ENCODE data around the gene DSCAM.
"Not testable (repeated sequence)": the region's sequence is repeated elsewhere in the genome, so short reads cannot be mapped to it uniquely, and the experiment has no call there.

DSCAM gene

DNA sequence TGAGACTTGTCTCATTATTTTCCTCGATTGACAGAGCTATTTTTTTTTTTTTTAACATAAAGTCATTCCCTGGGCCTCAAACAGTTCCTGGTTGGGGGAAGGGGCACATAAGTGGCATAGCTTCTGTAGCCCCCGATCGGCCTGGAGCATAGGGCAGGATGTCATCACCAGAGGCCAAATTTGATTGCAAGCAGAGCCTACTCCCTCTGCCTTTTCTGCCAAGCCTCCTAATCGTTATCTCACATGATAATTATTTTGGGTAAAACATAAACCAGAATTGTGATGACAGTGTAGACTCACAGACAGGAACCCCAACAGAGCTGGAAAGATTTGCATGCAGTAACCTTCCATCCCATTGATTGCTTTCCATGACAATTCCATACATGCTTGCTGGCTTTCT lies 574.9 kb downstream of the DSCAM start:
- DNase-seq: no peak

DNA sequence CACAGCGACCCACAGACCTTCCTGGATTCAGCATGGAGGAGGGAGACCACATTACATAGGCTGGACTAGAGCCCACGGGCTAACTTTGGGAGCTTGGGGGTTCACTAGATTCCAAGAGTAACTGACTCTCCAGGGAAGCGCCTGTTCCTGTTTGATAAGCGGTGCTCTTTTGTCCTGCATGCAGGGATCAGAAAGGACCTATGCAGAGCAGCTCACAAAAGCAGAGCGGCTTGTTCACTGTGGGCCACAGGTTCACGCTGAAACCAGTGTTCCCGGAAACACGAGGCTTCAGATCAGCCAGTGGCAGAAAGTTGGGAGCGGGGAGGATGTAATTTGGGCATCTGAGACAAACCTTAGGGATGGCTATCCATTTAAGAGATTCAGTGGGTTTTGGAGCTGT lies 575.8 kb downstream of the DSCAM start:
- no peak for DNase-seq

DNA sequence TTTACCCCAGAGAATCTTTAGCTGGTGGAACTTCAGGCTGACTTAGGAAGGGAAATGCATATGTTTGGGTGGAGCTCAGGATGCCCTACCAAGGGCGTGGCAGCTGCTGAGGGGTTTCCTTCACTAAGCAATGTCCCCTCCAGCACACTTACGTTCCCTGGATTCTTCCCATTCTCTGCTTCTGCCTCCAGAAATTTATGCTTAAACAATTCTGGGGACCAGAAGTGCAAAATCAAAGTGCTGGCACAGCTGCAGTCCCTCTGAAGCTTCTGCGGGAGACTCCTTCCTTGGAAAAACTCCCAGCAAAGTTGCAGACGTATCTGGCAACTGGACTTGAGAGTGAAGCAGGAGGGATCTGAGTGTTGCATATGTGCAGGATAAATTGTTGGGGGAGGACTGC lies 576.9 kb downstream of the DSCAM start:
- no peak for DNase-seq

DNA sequence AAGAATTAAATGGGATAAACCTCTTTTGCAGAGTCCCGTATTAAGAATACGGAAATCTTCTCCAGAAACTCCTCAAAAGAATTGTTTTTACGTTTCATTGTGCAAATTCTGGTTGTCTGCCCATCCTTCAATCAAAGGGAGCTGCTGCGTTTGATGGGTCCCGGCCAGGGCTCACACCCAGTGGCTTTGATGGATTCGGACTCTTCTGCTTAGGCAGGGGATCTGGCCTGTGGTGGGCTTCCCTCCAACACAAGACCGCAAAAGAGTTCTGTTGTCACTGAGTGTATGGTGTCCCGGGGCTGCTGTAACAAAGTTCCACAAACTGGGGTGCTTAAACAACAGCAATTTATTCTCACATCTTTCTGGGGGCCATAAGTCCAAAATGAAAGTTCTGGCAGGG lies 577.7 kb downstream of the DSCAM start:
- DNase-seq: no peak

DNA sequence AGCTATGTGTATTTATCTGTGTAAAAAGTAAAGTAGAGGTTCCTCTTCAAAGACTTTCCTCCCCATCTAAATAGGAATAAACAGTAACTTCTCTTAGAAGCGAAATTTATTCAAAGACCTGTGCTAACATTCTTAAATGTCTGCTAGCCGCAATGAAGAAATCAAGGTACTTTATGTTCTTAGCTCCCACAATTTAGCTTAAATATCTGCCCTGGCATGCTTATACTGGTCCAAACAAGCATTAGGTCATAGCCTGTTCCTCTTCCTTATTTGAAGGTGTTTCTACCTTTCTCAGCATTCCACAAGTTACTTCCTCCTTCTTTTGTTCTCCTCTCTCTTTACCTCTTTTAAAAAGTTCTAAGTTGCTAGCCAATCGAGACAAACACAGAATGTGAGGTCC lies 588.5 kb downstream of the DSCAM start:
- DNase-seq: not testable (repeated sequence)

DNA sequence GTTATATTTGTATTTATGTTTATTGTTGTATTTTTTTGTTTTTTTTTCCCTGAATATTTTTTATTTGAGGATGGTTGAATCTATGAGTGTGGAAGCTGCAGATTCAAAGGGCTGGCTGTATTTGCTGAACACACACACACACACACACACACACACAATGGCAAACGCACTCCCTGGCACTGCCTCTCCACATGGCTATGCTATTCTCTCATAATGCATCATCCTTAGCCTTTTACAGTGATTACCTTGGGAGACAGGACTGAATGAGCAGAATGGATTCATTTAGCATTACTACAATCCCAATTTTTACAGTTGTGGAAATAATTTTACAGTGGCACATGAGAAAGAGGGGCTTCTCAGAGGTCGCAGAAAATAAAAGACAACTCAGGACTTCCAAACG lies 589.6 kb downstream of the DSCAM start:
- DNase-seq: no peak

DNA sequence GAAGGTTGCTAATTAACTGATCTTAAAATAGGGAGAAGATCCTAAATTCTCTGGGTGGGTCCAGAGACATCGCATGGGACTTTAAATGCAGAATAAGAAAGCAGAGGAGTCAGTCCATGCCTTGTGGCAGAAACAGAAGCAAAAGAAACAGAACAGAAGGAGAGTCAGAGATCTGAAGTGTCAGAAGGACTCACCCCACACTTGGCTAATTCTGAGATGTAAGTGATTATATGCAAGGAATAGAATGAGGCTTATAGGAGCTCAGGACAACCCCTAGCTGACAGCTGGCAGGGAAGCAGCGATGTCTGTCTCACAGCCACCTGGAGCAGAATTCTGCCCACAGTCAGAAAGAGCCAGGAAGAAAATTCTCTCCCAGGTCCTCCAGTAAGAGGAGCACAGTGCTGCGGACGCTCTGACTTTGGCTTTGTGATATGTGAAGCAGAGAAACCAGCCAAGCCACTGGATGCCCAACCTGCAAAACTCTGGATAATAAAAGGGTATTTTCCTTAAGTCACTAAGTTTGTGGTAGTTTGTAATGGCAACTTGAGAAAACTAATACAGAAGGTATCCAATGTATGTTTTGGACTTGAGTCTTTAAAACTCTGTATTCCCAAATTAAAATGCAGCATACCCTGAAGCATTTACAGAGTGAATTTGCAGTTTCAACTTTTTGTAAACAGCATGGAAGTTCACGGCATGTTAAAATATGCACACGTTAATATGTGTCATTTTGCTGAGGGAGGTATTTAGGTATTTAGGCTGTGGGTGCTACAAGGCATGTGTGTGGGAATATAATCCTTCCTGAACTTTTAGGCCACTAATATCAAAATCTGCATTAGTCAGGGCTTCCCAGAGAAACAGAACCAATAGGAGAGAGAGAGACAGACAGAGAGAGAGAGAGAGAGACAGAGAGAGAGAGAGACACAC lies 591.2 kb downstream of the DSCAM start:
- DNase-seq: no peak

DNA sequence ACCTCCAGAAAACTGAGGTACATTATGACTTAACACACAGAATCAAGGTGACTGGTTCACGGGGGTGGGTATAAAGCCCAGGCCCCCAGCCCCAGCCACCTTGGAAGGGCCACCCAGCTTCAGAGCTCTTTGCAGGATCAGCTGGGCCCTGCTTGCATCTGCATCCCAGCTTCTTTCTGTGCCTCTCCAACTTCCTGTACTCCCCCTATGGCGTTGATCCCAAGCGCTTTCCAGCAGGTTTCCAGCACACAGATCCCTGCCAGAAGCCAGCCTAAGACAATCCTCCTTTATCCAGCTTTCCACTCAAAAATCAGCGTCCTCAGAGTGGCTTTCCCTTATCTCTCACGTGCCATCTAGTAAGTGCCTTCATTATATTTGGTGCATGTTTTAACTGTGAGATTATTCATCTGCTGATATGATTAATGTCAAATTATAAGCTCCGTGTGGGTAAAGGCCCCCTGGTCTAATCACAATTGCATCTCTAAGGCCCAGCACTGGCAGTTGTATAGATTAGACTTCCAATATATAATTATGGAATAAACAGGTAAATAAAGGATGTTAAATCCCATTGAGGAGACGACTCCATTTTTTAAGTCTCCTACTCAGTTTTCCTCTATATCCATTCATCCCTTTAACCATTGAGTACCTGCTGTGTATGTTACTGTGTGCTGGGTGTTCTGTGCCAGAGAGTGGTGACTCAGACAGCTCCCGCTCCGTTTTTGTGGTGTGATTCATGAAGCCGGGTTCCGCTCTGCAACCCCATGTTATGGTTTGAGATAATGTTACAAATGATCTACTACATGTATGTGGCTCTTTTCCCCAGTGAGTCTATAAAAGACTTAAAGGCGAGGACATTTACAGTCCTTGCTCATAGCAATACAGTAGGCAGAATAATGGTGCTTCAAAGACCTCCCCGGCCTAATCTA lies 592.2 kb downstream of the DSCAM start:
- DNase-seq: peak; percentile 28

DNA sequence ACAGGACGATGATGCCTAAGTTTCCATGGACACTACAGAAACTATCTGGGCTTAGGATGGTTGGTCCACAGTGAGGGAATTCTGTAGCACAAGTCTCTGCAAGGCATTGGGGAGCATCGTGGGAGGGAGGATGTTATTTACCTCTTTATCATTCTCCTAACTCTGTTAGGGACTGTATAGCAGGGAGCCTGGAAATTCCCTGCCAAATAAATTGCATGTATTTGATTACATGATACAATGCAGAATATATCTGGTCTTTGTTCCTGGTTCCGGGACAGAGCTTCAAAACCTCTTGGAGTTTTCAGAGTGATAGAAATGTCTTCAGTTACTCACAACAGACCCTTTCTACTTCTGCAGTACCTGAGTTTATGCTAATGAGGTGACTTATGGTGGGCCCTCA lies 593.8 kb downstream of the DSCAM start:
- no peak for DNase-seq

DNA sequence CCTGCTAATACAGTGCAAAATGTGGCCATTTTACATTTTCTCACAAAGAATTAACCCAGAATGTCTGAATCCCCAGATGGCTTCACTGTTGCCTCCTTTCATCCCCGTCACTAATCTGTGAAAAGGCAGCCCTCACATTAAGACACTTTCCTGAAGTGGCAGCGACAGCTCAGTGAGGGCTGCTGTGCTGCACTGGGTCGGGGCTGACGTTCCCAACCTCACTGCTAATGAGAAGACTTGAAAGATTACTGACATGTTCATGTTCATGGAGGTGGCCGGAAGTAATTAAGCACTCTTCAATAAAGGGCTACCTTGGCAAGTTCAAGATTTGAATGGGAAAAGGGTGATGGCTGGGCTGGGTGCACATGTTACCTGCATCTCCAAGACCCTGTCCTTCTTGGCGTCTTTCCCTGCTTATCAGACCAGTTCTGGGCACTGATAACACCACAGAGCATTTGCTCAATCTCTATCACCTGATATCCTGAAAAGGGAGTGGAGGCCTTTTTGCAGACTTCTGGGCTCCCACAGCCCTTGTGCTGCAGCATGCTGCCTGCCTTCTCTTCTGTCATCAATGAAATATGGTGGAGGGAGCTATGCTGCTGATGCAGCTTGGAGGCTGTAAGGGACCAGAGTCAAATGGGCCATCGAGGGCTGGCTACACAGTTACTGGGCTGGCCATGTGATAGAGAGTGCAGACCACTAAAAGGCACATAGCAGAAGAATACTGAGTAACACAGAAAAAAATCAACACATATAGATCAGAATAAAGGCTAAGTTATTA lies 596.3 kb downstream of the DSCAM start:
- no peak for DNase-seq

DNA sequence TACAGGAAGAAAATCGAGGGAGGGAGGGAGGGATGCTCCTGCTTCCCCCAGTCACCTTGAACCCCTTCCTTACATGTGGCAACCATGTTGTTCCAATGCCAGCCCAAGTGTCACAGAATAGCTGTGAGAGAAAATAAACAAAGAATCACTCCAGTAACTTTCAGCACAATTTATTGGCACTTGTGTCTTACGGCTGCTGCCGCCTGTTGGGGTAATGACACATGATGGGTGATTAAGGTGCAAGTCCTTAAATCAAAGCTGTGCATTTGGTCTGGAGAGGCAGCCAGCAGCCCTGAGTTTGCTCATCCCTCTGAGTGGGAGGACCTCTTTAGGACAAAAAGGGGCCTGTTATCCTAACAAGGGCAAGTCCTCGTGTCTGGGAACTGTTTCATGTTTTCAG lies 602.0 kb downstream of the DSCAM start:
- DNase-seq: no peak

DNA sequence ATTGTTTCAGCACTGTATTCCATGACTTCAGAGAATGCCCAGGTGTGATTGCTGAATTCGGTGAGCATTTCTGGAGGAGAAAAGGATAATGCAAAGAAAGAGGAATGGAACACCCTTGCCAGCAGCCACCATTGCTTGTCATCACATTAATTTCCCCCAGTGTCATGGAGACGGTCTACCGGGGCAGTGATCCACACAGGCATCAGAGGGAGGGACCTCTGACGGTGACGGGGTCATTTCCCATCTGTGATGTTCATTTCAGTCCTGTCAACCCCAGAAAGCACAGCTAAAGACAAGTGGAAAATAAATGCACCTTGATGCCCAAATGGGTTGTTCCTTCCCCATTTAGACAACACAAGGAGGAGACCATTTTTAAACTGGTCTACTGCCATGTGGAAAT lies 603.3 kb downstream of the DSCAM start:
- DNase-seq: no peak

DNA sequence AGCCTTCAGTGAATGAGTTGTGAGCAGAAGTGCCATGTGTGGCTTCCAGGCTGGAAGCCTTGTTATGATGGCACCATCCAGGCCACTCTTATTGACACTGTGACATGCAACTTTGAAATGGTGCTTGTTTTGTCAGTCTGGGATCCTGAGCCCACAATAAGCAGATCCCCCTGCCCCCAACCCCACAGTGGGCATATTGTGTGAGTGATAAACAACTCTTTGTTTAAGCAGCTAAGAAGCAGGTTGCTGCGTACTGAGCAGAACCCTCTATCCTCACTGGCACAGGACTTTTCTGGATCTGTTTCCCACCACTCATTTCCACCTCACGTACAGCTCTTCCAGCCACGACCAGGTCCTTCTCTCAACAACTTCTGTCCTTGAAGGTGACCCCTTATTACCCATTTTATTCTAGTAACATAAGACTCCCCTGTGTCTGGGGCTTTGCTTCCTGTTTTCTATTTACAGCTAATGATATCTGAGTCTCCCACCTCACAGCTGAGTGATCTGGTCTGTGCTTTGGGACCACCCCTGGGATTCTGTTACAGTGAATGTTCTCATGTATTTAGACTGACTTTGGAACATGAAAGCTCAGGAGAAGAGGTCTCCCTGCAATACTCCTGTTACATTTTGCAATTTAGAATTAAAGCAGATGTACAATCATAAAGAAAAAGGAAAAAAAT lies 604.2 kb downstream of the DSCAM start:
- DNase-seq: no peak

DNA sequence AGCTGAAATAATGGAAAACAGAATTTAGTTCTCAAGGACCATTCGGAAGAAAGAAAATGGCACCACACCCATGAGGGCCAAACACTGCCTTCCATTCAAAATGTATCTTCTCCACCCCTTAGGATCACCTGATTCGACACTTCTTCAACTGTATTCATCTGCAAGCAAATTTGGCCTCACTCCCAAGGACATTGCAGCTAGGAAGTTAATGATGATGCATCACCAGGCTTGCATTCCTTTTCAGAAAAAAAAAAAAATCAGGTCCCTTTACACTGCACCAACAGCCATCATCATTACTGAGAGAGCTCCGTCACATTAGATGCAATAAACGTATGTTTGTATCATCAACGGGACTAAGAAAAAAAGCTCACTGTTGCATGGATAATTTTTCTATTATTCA lies 611.4 kb downstream of the DSCAM start:
- no peak for DNase-seq

DNA sequence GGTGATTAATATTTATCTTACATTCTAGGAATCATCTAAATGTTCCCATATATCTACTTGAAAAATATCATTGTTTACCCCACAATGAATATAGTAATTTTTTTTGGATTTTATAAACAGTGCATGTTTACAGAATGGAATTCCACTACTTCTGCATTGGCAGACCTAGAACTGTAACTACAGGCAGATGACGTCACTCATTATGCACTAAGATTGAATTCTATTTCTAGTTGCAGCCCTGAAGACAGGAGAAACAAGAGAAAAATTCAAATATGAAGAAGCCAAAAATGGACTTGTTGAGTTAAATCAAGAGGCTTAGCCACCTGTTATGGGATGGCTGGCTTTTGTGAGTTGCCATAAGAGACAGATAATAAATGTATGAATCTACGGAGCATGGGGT lies 615.0 kb downstream of the DSCAM start:
- DNase-seq: no peak

DNA sequence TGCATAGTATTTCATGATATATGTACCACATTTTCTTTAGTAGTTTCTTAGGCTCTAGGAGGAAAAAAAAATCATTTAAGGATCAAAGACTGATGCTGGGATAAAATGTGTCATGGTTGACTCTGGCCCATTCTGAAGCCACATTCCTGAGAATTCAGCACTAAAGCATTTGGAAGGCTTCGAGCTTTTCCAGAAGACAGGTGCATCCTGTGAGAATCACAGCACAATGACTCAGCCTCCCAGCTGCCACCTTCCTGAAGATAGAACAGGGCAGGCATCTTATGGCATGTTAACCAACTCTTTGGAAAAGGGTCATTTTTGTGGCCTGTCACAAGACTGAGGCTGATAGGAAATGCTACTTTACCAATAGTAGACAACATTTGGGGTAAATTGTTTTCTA lies 619.9 kb downstream of the DSCAM start:
- no peak for DNase-seq

DNA sequence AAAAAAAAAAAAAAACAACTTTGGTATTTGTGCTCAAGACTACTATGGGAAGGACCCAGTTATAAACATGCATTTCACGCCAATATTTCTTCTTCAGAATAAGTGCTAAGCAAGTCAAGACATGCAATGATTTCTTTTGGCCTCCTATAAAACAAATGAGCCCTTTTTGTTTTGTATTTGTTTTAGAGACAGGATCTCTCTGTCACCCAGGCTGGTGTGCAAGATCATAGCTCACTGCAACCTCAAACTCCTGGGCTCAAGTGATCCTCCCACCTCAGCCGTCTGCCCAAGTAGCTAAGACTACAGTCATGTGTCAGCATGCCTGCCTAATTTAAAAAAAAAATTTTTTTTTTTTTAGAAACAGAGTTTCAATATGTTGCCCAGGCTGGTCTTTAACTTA lies 631.0 kb downstream of the DSCAM start:
- DNase-seq: no peak

DNA sequence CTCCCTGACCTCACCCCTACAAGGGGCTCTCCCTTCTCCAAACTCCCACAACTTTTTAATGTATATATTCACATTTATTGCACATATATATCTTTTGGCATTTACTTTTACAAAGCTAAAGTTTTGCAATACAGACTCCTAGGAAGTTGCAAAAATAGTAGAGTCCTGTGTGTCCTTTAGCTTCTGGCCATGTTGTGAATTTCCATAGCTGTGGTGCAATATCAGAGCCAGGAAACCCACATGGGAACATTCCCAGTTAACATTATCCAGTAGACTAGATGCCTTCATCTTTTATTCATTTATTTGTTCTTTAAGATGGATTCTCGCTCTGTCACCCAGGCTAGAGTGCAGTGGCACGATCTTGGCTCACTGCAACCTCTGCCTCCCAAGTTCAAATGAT lies 636.7 kb downstream of the DSCAM start:
- DNase-seq: no peak

DNA sequence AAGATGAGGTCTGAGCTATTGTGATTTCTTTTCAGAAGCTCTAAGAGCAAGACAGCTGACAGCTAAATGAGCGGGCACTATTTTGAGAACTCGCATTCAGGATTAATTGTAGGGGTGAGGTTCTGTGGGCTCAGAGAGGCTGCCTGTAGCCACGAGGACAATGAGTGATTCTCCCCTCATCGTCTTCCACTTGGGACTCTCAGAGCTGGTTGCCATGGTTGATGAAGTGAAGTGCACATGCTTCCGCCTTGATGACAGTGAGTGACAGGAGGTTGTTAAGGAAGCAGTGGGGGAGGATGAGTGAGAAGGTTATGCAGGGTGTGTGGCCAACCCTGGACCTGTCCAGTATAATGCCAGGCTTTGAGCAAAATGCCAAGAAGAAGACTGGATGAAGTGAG lies 638.0 kb downstream of the DSCAM start:
- DNase-seq: no peak

DNA sequence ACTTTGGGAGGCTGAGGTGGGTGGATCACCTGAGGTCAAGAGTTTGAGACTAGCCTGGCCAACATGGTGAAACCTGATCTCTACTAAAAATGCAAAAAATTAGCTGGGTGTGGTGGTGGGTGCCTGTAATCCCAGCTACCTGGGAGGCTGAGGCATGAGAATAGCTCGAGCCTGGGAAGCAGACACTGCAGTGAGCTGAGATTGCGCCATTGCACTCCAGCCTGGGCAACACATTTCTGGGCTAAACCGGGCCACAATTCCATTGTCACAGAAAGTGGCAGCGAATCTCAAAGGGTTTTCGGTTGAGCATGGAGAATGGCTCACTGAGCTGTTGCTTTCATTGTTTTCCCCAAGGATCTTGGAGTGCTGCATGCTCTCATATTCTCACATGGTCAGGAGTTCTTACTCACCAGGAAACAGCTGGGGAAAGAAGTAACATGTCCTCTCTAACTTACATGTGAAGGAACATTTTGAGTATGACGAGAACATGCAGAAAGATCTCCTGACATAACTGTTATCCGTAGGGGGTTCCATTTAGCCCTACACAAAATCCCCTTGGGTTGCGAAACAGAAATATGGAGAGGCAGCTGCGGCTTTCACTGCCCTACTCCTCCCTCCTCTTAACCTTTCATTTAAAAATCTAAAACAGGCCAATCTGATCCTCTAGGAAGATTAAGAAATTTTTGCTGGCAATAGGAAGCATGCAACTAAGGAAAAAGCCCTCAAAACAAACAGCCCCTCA lies 638.6 kb downstream of the DSCAM start:
- no peak for DNase-seq

DNA sequence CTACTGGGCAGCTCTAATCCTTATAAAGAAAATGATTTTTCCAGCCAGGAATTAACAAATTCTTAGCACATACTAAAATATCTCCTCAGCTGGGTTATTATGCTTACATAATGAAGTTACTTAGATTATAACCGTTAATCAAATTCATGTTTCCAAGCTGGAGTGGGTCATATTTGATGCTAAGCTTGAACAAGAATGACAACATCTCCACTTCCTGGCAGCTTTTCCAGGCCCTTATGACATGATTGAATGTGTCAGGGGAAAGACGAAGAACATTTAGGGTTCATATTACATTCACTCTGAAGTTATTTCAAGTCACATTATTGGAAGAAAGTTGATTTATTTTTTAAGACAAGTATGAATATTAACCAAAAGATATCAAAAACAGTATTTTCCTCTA lies 646.0 kb downstream of the DSCAM start:
- DNase-seq: no peak

DNA sequence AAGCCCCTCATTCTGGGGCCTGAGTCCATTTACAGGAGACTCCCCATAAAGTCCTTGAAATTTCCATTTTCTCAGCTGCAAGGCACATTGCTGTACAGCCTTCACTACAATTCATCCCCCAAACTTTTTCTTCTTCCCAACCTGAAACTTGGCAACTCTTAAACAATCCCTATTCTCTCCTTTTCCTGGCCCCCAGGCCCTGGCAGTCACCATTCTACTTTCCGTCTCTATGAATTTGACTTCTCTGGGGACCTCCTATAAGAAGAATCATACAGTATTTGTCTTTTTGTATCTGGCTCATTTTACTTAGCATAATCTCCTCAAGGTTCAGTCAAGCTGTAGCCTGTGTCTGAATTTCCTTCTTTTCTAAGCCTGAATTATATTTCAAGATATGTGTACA lies 646.8 kb downstream of the DSCAM start:
- DNase-seq: no peak
